GM18873 (cell line): ENCODE measurements around the gene GOLPH3.
"Not testable (repeated sequence)": the region's sequence is repeated elsewhere in the genome, so short reads cannot be mapped to it uniquely, and the experiment has no call there.

ENCODE experiments used
- ATAC-seq: cut with Tn5 transposase; IDR thresholded peaks from one replicate; pipeline ENCODE4 v1.9.1; 2021; ENCODE audit warnings: mild to moderate bottlenecking, moderate library complexity, moderate number of reproducible peaks; ENCODE audit not compliant: unreplicated experiment, low FRiP score

Gene GOLPH3

DNA sequence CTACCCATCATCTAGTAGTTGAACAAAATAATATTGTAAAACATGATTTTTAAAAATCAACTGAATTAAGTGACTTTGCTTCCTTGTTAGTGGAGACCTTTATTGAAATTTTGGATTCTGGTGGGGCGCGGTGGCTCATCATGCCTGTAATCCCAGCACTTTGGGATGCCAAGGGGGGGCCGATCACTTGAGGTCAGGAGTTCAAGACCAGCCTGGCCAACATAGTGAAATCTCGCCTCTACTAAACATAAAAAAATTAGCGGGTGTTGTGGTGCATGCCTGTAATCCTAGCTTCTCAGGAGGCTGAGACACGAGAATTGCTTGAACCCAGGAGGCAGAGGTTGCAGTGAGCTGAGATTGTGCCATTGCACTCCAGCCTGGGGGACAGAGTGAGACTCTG lies 95.3 kb downstream of the GOLPH3 start:
- ATAC-seq = not testable (repeated sequence)

DNA sequence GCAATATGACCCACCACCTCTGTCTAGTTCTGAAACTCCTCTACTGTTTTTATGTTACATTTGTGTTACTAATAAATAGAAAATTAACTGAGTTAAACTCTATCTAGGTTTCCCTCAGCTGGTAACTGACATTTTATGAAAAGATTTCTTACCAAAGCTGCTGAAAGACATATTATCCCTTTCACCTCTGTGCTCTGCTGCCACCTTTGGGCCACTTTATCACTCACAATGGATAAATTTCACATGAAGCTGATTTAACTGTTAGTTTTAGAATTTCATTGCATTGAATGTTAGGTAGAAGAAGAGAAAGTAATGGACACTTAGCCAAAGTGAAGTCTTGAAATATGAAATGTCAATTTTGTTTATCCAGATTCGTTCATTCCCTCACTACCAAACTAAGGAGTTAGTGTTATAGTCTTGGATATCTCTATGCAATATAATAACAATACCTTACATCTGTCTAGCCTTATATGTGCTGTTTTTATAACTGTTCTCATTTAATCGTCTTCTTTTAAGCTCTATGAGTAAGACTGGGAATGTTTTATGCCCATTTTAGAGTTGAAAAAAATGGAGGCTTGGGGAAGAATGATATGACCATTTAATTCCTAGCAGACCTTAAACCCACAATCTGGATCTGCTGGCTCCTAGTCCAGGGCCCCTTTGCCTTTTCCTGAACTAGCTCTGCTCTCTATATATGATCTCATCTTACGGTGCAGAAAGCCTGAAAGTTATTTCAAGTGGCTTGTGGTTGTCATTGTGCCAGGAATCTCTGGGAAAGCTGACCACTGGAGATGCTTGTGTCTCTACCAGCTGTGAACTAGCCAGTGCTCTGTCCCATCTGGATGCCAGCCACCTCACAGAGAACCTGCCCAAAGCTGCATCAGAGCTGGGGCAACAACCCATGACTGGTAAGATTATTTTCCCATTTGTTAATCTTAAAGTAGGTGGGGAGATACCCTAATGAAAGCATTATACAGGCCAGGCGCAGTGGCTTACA lies 97.1 kb downstream of the GOLPH3 start:
- no peak for ATAC-seq
